DMS53 treated with DMSO at 0.1 percent for 48 hours (cell line): Measurements from ENCODE around the gene USP40.
A peak's percentile ranks its signal among the peaks of the same experiment; 100 is the strongest.
"Not testable (repeated sequence)": the region's sequence is repeated elsewhere in the genome, so short reads cannot be mapped to it uniquely, and the experiment has no call there.

ENCODE experiments used
- DNase-seq: peaks from one replicate; lab custom pipeline; 2025; ENCODE audit not compliant: unreplicated experiment; lab: John Stamatoyannopoulos, UW

USP40 gene

DNA sequence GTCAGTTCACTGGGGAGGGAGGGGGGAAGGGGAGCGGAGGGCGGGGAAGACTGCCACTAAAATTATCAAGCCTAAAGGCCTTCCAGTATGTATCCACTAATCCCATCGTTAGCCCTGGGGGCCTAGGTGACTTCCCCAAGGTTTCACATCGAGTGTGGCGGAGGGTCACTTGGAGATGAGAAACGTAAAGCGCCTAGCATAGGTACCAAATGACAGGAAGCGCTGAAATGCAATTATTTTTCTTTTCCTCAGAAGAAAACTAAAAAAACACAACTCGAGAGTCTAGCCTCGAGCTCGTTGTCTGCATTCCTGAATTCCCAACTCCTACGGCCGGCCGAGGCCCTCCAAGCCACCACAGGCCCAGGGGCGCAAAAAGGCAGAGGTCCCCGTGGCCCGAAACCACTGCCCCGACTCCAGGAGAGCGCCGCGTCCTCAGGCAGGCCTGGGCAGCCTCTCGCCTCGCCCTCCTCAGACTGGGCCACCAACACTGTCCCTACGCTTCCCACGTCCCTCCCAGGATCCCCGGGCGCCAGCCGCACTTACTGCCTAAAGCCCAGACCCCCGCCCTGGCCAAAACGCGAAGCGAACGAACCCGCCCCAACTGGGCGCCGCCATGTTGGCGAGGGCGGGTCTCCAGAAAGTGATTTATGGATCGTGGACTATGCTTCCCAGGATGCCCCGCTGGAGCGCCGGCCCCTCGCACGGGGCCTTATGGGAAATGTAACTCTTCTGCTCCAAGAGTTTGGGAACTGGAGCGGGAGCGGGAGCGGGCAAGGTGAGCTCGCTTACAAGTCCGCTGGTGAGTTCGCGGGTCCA, at the start of gene USP40:
Gene USP40, minus strand, starts transcription at position 642 of the 816 bp plus-strand sequence. CDS start 1,228 bp downstream, outside the sequence.
- DNase-seq: peak; percentile 79

DNA sequence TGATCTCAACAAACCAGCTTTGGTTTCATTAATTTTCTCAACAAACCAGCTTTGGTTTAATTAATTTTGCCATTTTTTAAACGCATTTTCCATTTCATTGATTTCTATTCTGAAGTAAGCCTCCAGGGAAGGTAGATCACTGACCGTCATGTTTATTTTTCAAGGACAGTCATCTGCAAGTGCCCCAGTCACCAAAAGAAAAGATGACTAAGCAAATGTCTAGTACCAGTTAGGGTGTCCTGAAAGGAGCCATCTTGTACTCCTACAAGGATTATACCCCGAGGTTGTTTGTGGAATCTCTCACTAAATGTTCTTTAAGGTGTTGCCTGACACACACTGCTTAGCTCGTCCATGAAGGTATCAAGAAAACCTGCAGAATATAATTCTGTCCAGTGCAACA, 44.7 kb upstream of the USP40 start:
- DNase-seq: no peak

DNA sequence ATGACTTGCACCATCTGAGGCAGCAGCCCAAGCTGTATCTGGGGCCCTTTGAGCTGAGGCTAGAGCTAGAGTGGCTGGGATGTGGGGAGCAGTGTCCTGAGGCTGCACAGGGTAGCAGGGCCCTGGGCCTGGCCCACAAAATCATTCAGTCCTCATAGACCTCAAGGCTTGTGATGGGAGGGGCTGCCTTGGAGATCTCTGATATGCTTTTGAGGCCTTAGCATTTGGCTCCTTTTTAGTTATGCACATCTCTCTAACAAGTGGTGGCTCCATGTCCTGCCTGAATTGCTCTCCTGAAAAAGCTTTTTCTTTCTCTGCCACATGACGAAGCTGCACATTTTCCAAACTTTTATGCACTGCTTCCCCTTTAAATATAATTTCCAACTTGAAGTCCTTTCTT, 39.1 kb upstream of the USP40 start:
- DNase-seq: no peak

- no peak for DNase-seq
These were observed 38.2 kb upstream of the USP40 start for GRCh38 chr2:233604826-233605225.

DNA sequence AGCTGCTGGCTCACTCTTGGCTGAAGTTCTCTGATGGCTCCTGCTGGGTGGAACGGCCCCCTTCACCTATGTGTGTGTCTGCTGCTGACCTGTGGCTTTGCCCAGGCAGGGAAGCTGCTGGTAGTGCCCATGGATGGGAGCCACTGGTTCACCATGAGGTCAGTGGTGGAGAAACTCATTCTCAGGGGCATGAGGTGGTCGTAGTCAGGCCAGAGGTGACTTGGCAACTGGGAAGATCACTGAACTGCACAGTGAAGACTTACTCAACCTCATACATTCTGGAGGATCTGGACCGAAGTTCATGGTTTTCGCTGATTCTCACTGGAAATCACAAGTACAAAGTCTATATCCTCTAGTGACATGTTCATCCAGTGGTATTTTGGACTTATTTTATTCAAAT, 36.9 kb upstream of the USP40 start:
- DNase-seq: no peak

DNA sequence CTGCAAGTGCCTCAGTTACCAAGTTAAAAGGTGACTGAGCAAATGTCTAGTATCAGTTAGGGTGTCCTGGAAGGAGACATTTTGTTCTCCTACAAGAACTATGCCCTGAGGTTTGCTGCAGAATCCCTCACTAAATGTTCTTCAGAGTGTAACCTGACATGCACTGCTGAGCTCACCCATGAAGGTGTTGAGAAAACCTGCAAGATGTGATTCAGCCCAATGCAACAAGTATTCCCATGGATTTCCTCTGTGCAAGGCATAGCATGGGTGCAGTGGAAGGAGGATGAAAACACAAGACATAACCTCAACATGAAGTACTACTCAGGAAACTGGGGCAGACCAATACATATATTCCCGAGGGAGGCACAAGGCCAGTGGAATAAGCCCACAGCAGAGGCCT, 35.5 kb upstream of the USP40 start:
- DNase-seq: no peak

- DNase-seq: no peak
These were observed 33.8 kb upstream of the USP40 start for GRCh38 chr2:233600386-233600785.

- DNase-seq: no peak
These were observed 32.4 kb upstream of the USP40 start for GRCh38 chr2:233598952-233599351.

- peak; percentile 50 for DNase-seq
These were observed 30.9 kb upstream of the USP40 start for GRCh38 chr2:233597522-233597921.

DNA sequence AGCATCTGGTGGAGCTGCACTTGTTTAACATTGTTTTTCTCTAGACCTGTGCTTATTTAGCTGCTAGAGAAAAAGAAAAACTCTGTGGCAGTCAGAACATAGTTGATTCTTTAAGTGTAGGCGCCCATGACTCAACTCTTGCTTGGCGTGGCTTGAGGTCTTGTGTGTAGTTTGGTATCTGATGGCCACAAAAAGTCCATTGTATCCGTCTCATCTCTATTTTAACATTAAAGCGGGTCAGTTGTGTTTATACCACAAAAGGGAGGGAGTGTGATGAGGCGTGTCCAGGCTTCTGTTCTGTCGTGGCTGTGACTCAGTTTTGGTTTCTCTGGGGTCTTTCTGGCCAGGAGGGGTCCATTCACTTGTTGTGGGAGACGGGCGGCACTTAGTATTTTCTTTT, 26.6 kb upstream of the USP40 start:
- no peak for DNase-seq

DNA sequence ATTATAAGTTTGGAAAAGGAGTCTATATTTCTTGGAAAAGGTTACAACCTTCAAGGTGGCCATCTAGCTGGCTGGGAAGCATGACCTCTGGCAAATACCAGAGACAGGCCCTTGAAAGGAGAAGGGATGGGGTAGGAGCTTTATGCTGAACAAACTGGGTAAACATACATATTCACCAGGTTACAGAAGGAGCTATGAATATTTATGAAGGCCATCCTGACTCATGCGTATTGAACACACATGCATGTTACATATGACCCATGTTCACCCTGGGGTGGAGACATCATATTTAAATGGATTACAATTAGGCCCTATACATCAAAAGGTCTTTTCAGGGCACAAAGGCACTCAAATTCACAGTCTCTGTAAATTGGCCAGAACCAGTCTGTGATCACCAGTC, 26.1 kb upstream of the USP40 start:
- not testable (repeated sequence) for DNase-seq

DNA sequence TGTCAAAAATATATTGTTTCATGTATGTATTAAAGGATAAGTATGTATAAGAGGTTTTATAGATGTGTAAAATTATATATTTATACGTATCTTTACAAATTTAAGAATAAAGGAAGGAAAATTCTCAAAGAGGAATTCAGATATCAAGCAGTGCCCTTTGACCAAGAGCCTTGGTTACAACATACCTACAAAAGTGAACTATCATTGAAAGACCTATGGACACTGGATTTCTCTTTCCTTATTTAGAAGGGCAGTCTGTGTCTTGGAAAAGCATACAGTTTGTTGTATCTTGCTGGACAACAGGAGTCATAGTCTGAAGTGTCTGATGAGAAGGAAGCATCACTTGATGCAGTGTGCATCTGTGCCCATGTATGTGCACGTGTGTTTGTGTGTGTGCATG, 21.8 kb upstream of the USP40 start:
- no peak for DNase-seq

- DNase-seq: no peak
These were observed 17.6 kb upstream of the USP40 start for GRCh38 chr2:233584210-233584609.

DNA sequence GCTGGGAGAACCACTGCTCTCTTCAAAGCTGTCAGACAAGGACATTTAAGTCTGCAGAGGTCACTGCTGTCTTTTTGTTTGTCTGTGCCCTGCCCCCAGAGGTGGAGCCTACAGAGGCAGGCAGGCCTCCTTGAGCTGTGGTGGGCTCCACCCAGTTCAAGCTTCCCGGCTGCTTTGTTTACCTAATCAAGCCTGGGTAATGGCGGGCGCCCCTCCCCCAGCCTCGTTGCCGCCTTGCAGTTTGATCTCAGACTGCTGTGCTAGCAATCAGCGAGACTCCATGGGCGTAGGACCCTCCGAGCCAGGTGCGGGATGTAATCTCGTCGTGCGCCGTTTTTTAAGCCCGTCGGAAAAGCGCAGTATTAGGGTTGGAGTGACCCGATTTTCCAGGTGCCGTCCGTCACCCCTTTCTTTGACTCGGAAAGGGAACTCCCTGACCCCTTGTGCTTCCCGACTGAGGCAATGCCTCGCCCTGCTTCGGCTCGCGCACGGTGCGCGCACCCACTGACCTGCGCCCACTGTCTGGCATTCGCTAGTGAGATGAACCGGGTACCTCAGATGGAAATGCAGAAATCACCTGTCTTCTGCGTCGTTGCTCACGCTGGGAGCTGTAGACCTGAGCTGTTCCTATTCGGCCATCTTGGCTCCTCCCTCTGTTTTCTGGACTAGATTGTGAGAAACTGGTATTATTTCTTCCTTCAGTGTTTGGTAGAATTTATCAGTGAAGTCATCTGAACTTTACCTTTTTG, 16.8 kb upstream of the USP40 start:
- DNase-seq: not testable (repeated sequence)

DNA sequence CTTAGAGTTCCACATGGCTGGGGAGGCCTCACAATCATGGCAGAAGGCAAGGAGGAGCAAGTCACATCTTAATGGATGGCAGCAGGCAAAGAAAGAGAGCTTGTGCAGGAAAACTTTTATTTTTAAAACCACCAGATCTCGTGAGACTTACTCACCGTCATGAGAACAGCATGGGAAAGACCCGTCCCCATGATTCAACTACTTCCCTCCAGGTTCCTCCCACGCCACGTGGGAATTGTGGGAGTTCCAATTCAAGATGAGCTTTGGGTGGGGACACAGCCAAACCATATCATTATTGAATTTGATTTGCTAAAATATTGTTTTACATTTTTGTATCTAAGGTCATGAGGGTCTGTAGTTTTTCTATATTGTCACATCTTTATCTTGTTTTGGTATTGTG, 10.8 kb upstream of the USP40 start:
- not testable (repeated sequence) for DNase-seq

- DNase-seq: no peak
These were observed 5.9 kb upstream of the USP40 start for GRCh38 chr2:233572468-233572867.

DNA sequence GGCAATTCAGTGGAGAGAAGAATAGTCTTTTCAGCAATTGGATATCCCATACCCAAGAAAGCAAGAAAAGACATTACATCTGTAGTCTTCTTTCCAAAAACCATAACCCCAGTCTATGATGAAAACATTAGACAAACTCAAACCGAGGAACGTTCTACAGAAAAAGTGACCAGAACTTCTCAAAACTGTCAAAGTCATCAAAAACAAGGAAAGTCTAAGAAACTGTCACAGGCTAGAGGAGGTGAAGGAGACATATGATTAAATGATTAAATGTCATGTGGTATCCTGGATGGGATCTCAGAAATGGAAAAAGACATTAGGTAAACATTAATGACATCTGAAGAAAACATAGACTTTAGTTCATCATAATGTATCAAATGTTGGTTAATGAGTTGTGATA, 4.9 kb upstream of the USP40 start:
- DNase-seq: no peak

DNA sequence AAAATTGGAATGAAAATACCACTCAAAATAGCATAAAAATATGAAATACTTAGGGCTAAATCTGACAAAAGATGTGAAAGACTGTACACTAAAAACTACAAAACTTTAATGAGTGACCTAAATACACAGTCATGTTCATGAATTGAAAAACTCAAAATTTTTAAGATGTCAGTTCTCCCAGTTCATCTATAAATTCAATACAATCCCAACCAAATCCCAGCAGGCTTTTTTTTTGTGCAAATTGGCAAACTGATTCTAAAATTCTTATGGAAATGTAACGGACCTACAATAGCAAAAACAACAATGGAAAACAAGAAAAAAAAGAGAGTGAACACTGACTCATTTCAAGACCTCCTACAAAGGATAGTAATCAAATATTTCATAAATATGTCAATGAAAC, 4.4 kb upstream of the USP40 start:
- no peak for DNase-seq

DNA sequence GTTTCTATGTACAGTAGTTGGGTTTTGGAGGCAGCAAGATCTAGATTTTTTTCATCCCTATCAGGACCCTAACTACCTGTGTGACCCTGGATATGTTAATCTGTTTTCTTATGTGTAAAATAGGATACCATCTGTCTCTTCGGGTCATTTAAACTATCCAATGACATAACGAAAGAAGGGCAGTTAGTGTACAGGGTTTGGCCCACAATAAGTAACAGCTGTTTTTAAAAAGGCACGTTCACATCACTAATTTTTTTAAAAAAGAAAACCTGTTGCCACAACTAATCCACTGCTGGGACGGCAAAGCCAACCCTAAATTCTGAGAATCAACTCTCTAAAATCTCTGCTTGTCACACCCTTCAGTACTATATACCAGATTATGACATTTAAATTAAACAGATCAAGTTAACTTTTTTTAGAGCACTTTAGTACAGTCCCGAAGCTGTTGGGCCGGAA, 869 bp downstream of the USP40 start:
- no peak for DNase-seq

DNA sequence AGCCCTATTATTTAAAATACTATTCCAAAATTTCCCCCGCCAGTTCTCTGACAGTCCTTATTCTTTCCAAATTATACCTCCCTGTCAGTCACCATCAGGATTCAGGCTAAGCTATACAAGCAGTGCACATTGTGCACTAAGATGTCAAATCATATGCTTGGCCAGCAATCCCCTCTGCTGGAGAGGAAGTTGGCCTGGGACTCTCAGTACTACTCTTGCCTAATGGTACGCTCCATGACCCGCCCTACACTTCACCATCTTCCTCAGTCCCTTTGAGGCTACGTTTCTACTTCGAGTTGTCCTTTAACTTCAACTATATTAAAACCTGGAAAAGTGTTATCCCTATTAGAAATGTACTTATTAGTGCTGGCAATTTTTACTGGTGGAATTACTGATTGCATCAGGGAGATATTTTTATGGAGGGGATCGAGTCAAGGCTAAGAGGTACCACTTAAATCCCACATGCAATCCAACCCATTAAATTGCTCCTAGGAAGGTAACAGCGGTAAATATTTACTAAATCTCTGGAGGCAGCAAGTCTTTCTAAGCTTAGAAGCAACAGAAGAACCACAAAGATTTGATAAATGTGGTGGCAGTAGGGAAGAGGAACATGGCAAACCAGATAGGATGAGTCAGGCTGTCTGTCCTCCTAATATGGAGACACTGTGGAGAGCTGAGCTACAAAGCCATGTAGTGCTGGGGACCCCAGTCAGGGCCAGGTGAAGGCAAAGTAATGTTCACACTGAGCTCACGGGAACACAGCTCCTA, 2.7 kb downstream of the USP40 start:
- no peak for DNase-seq

DNA sequence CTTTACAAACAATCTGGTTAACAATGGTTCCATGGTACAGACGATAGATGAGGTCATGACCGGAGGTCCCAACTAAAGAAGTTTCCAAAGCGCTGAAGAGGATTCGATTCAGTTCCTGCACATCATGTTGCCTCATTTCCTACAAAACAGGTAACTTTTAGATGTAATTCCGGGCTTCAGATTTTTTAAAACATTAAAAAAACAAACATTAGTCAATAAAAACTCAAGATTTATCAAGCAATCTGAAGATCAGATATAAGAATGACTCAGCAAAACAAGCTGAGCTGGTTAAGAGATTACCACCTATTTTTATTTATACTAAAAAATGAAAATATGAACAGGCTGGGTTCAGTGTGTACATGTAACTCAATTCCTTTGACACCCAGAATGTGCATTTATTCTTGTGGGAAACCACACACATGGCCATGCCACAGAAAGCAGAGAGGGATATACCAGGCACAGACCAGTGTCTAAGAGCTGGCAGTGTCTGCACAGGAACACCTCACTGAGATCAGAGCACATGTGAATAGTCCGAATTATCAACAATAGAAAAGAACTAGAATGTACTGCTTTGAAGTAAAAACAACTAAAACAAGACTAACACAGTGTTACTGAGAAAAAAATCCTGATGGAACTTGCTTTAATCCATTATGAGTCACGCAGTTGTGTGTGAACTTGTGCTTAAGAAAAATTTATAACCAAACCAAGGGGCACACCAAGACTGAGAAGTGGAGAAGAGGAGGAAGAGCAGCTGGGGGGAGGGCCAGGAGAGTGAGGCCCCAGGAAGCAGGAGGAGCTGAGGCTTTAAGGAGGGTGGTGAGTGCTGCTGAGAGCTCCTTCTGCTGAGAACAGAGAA, 9.5 kb downstream of the USP40 start:
- no peak for DNase-seq
